GM23338 (cell line): Measurements from ENCODE around the gene AUH. TPM values are rescaled to one million over a fixed set of nuclear protein-coding genes. Genes with fewer than 3 reads are reported as not detected.

Source experiments
- ATAC-seq: fragments of 200-7000 bp; cut with Tn5 transposase; 3 replicates; pipeline ENCODE4 v1.9.1; 2020
- DNase-seq: peaks from one replicate; pipeline ENCODE4 v3.0.0-alpha.2; 2015; ENCODE audit warnings: low spot score
- H2AFZ ChIP-seq: fragments of 200-600 bp; sonication (generic); 2 replicates; pipeline ENCODE4 v1.8.0; 2016; ENCODE audit warnings: antibody characterized with exemption, mild to moderate bottlenecking, moderate library complexity
- H3F3A ChIP-seq: fragments of 200-600 bp; sonication (generic); replicated peaks from 2 replicates; pipeline ENCODE4 v1.8.0; 2017; ENCODE audit warnings: antibody characterized with exemption, mixed run types, low read depth
- H3K27ac ChIP-seq: fragments of 200-600 bp; sonication (generic); 2 replicates; pipeline ENCODE4 v1.6.1; 2016; ENCODE audit warnings: low read depth
- H3K27me3 ChIP-seq: fragments of 200-600 bp; sonication (generic); 2 replicates; pipeline ENCODE4 v1.8.0; 2016; ENCODE audit warnings: mild to moderate bottlenecking, mixed run types, moderate library complexity; ENCODE audit not compliant: insufficient read depth
- H3K36me3 ChIP-seq: fragments of 200-600 bp; sonication (generic); 2 replicates; pipeline ENCODE4 v1.8.0; 2016; ENCODE audit warnings: mild to moderate bottlenecking; ENCODE audit not compliant: insufficient read depth
- H3K4me1 ChIP-seq: fragments of 200-600 bp; sonication (generic); 2 replicates; pipeline ENCODE4 v1.8.0; 2016; ENCODE audit warnings: mild to moderate bottlenecking, moderate library complexity; ENCODE audit not compliant: insufficient read depth
- H3K4me2 ChIP-seq: fragments of 200-600 bp; sonication (generic); 2 replicates; pipeline ENCODE4 v1.7.1; 2017; ENCODE audit warnings: mixed run types
- H3K4me3 ChIP-seq: fragments of 200-600 bp; sonication (generic); 2 replicates; pipeline ENCODE4 v1.6.1; 2016; ENCODE audit warnings: mixed run types
- H3K79me2 ChIP-seq: fragments of 200-600 bp; sonication (generic); replicated peaks from 2 replicates; pipeline ENCODE4 v1.8.0; 2017; ENCODE audit warnings: mild to moderate bottlenecking; ENCODE audit not compliant: insufficient read depth
- H3K9me2 ChIP-seq: fragments of 200-600 bp; sonication (generic); 2 replicates; pipeline ENCODE4 v1.8.0; 2017; ENCODE audit not compliant: insufficient read depth
- H4K20me1 ChIP-seq: fragments of 200-600 bp; sonication (generic); replicated peaks from 2 replicates; pipeline ENCODE4 v1.8.0; 2017; ENCODE audit warnings: mild to moderate bottlenecking; ENCODE audit not compliant: insufficient read depth
- H3K27ac Mint-ChIP-seq: 2 replicates; pipeline ENCODE4 v1.8.0; 2020; ENCODE audit warnings: inconsistent platforms, mild to moderate bottlenecking, moderate library complexity, mixed read lengths
- H3K27me3 Mint-ChIP-seq: 3 replicates; pipeline ENCODE4 v1.8.0; 2022; ENCODE audit warnings: low read depth, mild to moderate bottlenecking, moderate library complexity, mixed read lengths, inconsistent platforms; ENCODE audit not compliant: insufficient read depth, poor library complexity
- H3K36me3 Mint-ChIP-seq: 3 replicates; pipeline ENCODE4 v1.8.0; 2021; ENCODE audit warnings: low read depth, mild to moderate bottlenecking, inconsistent platforms, moderate library complexity, mixed read lengths
- H3K4me1 Mint-ChIP-seq: 3 replicates; pipeline ENCODE4 v1.8.0; 2020; ENCODE audit warnings: mild to moderate bottlenecking, inconsistent platforms, mixed read lengths
- H3K4me3 Mint-ChIP-seq: 3 replicates; pipeline ENCODE4 v1.8.0; 2021; ENCODE audit warnings: moderate library complexity, mild to moderate bottlenecking, inconsistent platforms, mixed read lengths
- H3K9me3 Mint-ChIP-seq: 3 replicates; pipeline ENCODE4 v1.8.0; 2020; ENCODE audit warnings: moderate library complexity, mild to moderate bottlenecking, inconsistent platforms, mixed read lengths
- CREB1 ChIP-seq: fragments of 250-450 bp; sonication (Bioruptor Pico); IDR thresholded peaks from 2 replicates; pipeline ENCODE4 v1.5.0; 2020; ENCODE audit warnings: low read depth, mild to moderate bottlenecking, moderate library complexity
- CTCF ChIP-seq, 2 experiments: fragments of 200-600 bp in 1 of 2; sonication (generic) in 1 of 2; conservative IDR thresholded peaks; 2 replicates each; pipeline versions ENCODE4 v1.5.1 to v1.6.1; 2016 to 2017; ENCODE audit warnings: antibody characterized with exemption in 2 of 2, low read depth in 2 of 2, mild to moderate bottlenecking in 2 of 2, moderate library complexity in 1 of 2
- EZH2 ChIP-seq: fragments of 200-600 bp; sonication (generic); IDR thresholded peaks from one replicate; pipeline ENCODE4 v1.8.0; 2017; ENCODE audit warnings: antibody characterized with exemption, mild to moderate bottlenecking, low read depth; ENCODE audit not compliant: unreplicated experiment
- EZH2phosphoT487 ChIP-seq: fragments of 200-600 bp; sonication (generic); IDR thresholded peaks from one replicate; pipeline ENCODE4 v1.8.1; 2018; ENCODE audit warnings: antibody characterized with exemption; ENCODE audit not compliant: unreplicated experiment
- JUNB ChIP-seq: IDR thresholded peaks from one replicate; pipeline ENCODE4 v1.6.1; 2016; ENCODE audit warnings: antibody characterized with exemption; ENCODE audit not compliant: unreplicated experiment
- NANOG ChIP-seq: IDR thresholded peaks from 2 replicates; pipeline ENCODE4 v1.6.1; 2016; ENCODE audit warnings: antibody characterized with exemption, borderline replicate concordance
- POLR2AphosphoS5 ChIP-seq: IDR thresholded peaks from 2 replicates; pipeline ENCODE4 v1.6.1; 2016; ENCODE audit warnings: antibody characterized with exemption, low read depth
- ZNF114 ChIP-seq: fragments of 250-450 bp; sonication (Bioruptor Pico); IDR thresholded peaks from 2 replicates; pipeline ENCODE4 v1.5.0; 2020; ENCODE audit warnings: mild to moderate bottlenecking, moderate library complexity
- ZNF331 ChIP-seq: fragments of 250-450 bp; sonication (Bioruptor Pico); IDR thresholded peaks from 2 replicates; pipeline ENCODE4 v1.5.0; 2020; ENCODE audit warnings: low read depth, mild to moderate bottlenecking, moderate library complexity
- ZNF462 ChIP-seq: fragments of 250-450 bp; sonication (Bioruptor Pico); IDR thresholded peaks from 2 replicates; pipeline ENCODE4 v1.5.0; 2020; ENCODE audit warnings: mild to moderate bottlenecking, moderate library complexity
- polyA plus RNA-seq: library from polyadenylated mRNA; unstranded; fragments of >200 nt; fragmentation: Nextera tagmentation; extraction: Ambion mirVana; gene quantifications from 2 replicates; pipeline ENCODE4 v1.2.1, GENCODE V29; 2016
- total RNA-seq: library from RNA; depleted of rRNA; stranded (reverse); fragments of >200 nt; shearing (Covaris generic); gene quantifications from 2 replicates; pipeline ENCODE4 v1.2.3, GENCODE V29; 2014
- TF ChIP-seq, protein P1 (sequence below): IDR thresholded peaks from 2 replicates; pipeline ENCODE4 v1.6.1; 2016; ENCODE audit warnings: antibody characterized with exemption

Gene AUH
- total and polyA plus RNA-seq, 2 experiments from 2014 or later = 28.8 to 34.2 TPM

GRCh38 chr9:91362051-91362611 is 413 bp upstream of the AUH start:
- 0 out of 2 replicates have a peak, but pooled peaks cover 5% of the 10 kb centered on the region for H3K9me2 ChIP-seq
- peaks cover 25% of the 10 kb centered on the region for H4K20me1 ChIP-seq
- Mint-ChIP-seq H3K9me3 (peaks cover 11% of the 10 kb centered on the region), H3K4me1 (peaks cover 25% of the 10 kb centered on the region), H3K27me3 (peaks cover 12% of the 10 kb centered on the region), H3K4me3 (peak overlapping the region; percentile 65), H3K27ac (no peak overlapping the region), H3K36me3 (peaks cover 19% of the 10 kb centered on the region)
- ATAC-seq = no peak
- H3K4me3 ChIP-seq = peak overlapping the region; percentile 79
- no peaks in the 10 kb centered on the region for H3F3A ChIP-seq
- peaks cover 35% of the 10 kb centered on the region for H3K79me2 ChIP-seq
- DNase-seq = no peak
- H2AFZ ChIP-seq = peak overlapping the region; percentile 98
- H3K27me3 ChIP-seq = no peaks in the 10 kb centered on the region
- no peak overlapping the region for H3K27ac ChIP-seq
- peaks cover 18% of the 10 kb centered on the region for H3K4me1 ChIP-seq
- H3K36me3 ChIP-seq = peaks cover 3% of the 10 kb centered on the region; the same call in 1 of the 2 replicates
- H3K4me2 ChIP-seq = peak overlapping the region; percentile 68
- TF ChIP-seq POLR2AphosphoS5 (peak; percentile 9; the same call in 1 of the 2 replicates), CREB1 (CRISPR knock-in tag) (no peak)

GRCh38 chr9:91360551-91361290 is 997 bp downstream of the AUH start:
- H4K20me1 ChIP-seq = peaks cover 29% of the 10 kb centered on the region
- 0 out of 2 replicates have a peak, but pooled peaks cover 3% of the 10 kb centered on the region for H3K9me2 ChIP-seq
- H3K27ac ChIP-seq = peak overlapping the region; percentile 88
- H3K27me3 ChIP-seq = no peaks in the 10 kb centered on the region
- ATAC-seq (peak; percentile 94), DNase-seq (peak; percentile 85)
- Mint-ChIP-seq H3K27ac (peak overlapping the region; percentile 98), H3K9me3 (peaks cover 11% of the 10 kb centered on the region), H3K27me3 (peaks cover 12% of the 10 kb centered on the region), H3K4me3 (peak overlapping the region; percentile 98), H3K4me1 (peaks cover 25% of the 10 kb centered on the region), H3K36me3 (peaks cover 19% of the 10 kb centered on the region)
- H3K4me3 ChIP-seq = peak overlapping the region; percentile 79
- H3K36me3 ChIP-seq = peaks cover 3% of the 10 kb centered on the region
- peak overlapping the region; percentile 81 for H3K4me2 ChIP-seq
- peaks cover 18% of the 10 kb centered on the region for H3K4me1 ChIP-seq
- peak overlapping the region; percentile 56; the same call in 1 of the 2 replicates for H2AFZ ChIP-seq
- H3F3A ChIP-seq = no peaks in the 10 kb centered on the region
- peaks cover 49% of the 10 kb centered on the region for H3K79me2 ChIP-seq
- TF ChIP-seq CTCF (conservative IDR thresholded peaks at IDR 0.05; ENCODE audit: low read depth in 2 of 2) = no peak
- no peak for TF ChIP-seq EZH2phosphoT487
- TF ChIP-seq, protein P1, sequence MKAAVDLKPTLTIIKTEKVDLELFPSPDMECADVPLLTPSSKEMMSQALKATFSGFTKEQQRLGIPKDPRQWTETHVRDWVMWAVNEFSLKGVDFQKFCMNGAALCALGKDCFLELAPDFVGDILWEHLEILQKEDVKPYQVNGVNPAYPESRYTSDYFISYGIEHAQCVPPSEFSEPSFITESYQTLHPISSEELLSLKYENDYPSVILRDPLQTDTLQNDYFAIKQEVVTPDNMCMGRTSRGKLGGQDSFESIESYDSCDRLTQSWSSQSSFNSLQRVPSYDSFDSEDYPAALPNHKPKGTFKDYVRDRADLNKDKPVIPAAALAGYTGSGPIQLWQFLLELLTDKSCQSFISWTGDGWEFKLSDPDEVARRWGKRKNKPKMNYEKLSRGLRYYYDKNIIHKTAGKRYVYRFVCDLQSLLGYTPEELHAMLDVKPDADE = no peak
- TF ChIP-seq ZNF331 (CRISPR knock-in tag) = no peak
- TF ChIP-seq EZH2 = no peak
- no peak for TF ChIP-seq POLR2AphosphoS5
- TF ChIP-seq ZNF114 (CRISPR knock-in tag) = no peak
- TF ChIP-seq NANOG = no peak
- TF ChIP-seq JUNB = no peak
- no peak for TF ChIP-seq CREB1 (CRISPR knock-in tag)
- TF ChIP-seq ZNF462 (CRISPR knock-in tag) = no peak
